Neutrophil (primary cell): Measurements from ENCODE around the gene MIA.
A peak's percentile ranks its signal among the peaks of the same experiment; 100 is the strongest.

Source experiments
- H3K27ac ChIP-seq: fragments of 200-600 bp; sonication (generic); 2 replicates; pipeline ENCODE4 v1.5.1; 2016; ENCODE audit warnings: mild to moderate bottlenecking, moderate library complexity
- H3K27me3 ChIP-seq: fragments of 200-600 bp; sonication (generic); 2 replicates; pipeline ENCODE4 v1.6.0; 2016; ENCODE audit warnings: mild to moderate bottlenecking
- H3K36me3 ChIP-seq: fragments of 200-600 bp; sonication (generic); 2 replicates; pipeline ENCODE4 v1.5.1; 2017
- H3K4me1 ChIP-seq, 2 experiments: fragments of 200-600 bp in 1 of 2; sonication (generic) in 1 of 2; 1 replicate in 1 of 2; 2 replicates in 1 of 2; pipeline versions ENCODE4 v1.5.1 to v1.6.1; 2013 to 2016; ENCODE audit warnings: low read depth in 1 of 2, low read length in 1 of 2, mild to moderate bottlenecking in 1 of 2, moderate library complexity in 1 of 2; ENCODE audit not compliant: control insufficient read depth in 1 of 2, insufficient read depth in 1 of 2
- H3K4me3 ChIP-seq, 2 experiments: fragments of 200-600 bp in 1 of 2; sonication (generic) in 1 of 2; 1 replicate in 1 of 2; 2 replicates in 1 of 2; pipeline ENCODE4 v1.5.1; 2013 to 2016; ENCODE audit warnings: low read depth in 1 of 2, low read length in 1 of 2, mild to moderate bottlenecking in 1 of 2, moderate library complexity in 1 of 2
- H3K9me3 ChIP-seq: fragments of 200-600 bp; sonication (generic); 2 replicates; pipeline ENCODE4 v1.5.1; 2016
- CTCF ChIP-seq: fragments of 200-600 bp; sonication (generic); IDR thresholded peaks from 2 replicates; pipeline ENCODE4 v1.5.1; 2016; ENCODE audit warnings: antibody characterized with exemption

The MIA gene

GRCh38 chr19:40745402-40745780 lies 29.9 kb upstream of the MIA start:
- no peak for TF ChIP-seq CTCF
- H3K4me3 ChIP-seq = no peak overlapping the region
- H3K27me3 ChIP-seq = no peaks in the 10 kb centered on the region
- no peak overlapping the region for H3K27ac ChIP-seq
- H3K9me3 ChIP-seq = no peaks in the 10 kb centered on the region
- H3K4me1 ChIP-seq = peaks cover 23 to 29% of the 10 kb centered on the region in 2 experiments
- peaks cover 21% of the 10 kb centered on the region for H3K36me3 ChIP-seq

DNA sequence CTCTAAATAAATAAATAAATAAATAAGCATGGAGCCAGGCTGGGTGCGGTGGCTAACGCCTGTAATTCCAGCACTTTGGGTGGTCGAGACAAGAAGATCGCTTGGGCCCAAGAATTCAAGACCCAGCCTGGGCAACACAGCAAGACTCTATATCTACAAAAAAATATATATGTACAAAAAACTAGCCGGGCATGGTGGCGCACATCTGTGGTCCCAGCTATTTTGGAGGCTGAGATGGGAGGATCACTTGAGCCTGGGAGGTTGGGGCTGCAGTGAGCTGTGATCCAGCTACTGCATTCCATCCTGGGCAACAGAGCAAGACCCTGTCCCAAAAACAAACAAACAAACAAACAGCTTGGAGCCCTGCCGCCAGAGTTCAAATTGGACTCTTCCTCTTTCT lies 27.8 kb upstream of the MIA start:
- Histone ChIP-seq H3K9me3 (no peaks in the 10 kb centered on the region), H3K27me3 (no peaks in the 10 kb centered on the region), H3K4me1 (peaks cover 34 to 44% of the 10 kb centered on the region in 2 experiments), H3K36me3 (peaks cover 7% of the 10 kb centered on the region), H3K4me3 (no peak overlapping the region), H3K27ac (peak overlapping the region; percentile 91)
- no peak for TF ChIP-seq CTCF

DNA sequence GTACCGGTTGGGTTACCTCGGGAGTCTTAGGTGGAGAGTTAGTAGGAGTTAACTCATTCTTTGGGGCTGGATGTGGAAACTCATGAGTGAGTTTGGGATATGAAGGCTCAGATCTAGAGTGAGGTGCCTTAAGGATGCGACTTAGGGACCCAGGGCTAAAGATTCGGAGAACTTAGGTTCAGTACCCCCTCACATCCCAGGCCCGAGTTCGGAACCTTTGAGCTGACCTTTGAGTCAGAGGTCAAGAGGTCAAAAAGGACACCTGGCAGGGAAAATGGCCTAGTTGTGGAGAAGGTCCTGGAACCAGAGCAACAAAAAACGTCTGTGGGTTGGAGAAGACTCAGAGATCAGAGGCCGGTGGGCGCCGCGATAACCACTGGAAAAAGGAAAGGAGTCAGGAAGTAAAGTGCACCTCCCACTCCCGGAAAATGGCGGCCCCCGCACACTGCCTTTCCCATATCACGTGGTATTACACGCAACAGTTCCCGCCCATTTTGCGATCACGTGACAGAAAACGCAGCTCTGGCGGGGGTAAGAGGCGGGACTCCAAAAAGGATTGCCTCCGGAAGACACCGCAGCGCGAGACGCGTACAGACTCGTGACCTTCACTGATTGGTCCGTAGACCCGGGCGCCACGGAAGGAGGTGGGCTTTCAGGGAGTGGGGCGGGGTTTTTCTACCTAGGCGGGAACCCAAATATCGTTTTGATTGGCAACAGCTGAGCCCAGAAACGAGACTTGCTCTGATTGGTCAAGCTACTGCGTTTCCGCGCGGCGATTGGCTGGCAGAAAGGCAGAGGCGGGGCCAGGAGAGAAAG lies 25.1 kb upstream of the MIA start, which contains the start of gene ACTMAP:
TSS of gene ACTMAP (minus strand) at position 420 of the 816 bp plus-strand sequence. CDS start 674 bp downstream, outside the sequence.
- Histone ChIP-seq H3K4me1 (peaks cover 43 to 61% of the 10 kb centered on the region in 2 experiments), H3K27ac (peak within 1 kb of the TSS; percentile 91), H3K36me3 (no peaks in the 10 kb centered on the region), H3K27me3 (no peaks in the 10 kb centered on the region), H3K4me3 (peak within 1 kb of the TSS; percentile 81 to 91), H3K9me3 (no peaks in the 10 kb centered on the region)
- peak; percentile 22 for TF ChIP-seq CTCF

- Histone ChIP-seq H3K4me3 (peak within 1 kb of the TSS; percentile 81 to 91), H3K27ac (peak within 1 kb of the TSS; percentile 91), H3K27me3 (no peaks in the 10 kb centered on the region), H3K4me1 (peaks cover 50 to 68% of the 10 kb centered on the region in 2 experiments), H3K36me3 (no peaks in the 10 kb centered on the region), H3K9me3 (no peaks in the 10 kb centered on the region)
- TF ChIP-seq CTCF = peak; percentile 3
These were observed 24.3 kb upstream of the MIA start, which contains the start of gene SNRPA for GRCh38 chr19:40750874-40751537. Gene SNRPA (plus strand): TSS chr19:40751203. CDS start chr19:40751409, 206 bp downstream.

DNA sequence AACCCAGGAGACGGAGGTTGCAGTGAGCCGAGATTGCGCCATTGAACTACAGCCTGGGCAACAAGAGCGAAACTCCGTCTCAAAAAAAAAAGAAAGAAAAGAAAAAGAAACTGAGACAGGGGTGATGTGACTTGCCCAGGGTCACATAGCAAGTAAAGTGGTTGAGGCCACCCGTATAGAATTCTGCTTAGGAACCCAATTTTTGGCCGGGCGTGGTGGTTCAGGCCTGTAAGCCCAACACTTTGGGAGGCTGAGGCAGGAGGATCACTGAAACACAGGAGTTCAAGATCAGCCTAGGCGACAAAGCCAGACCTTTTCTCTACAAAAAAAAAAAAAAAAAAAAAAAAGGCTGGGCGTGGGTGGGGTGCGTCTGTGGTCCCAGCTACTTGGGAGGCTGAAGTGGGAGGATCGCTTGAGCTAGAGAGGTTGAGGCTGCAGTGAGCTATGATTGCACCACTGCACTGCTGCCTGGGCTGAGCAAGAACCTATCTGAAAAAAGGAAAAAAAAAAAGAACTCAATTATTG lies 23.0 kb upstream of the MIA start:
- no peaks in the 10 kb centered on the region for H3K27me3 ChIP-seq
- H3K9me3 ChIP-seq = no peaks in the 10 kb centered on the region
- H3K4me1 ChIP-seq = peaks cover 64 to 81% of the 10 kb centered on the region in 2 experiments
- peak overlapping the region; percentile 91 for H3K27ac ChIP-seq
- H3K36me3 ChIP-seq = peaks cover 2% of the 10 kb centered on the region
- H3K4me3 ChIP-seq = peak overlapping the region in 1 of 2 experiments; percentile 81
- TF ChIP-seq CTCF = no peak
